Activated CD4-positive, alpha-beta T cell treated with anti-CD3 and anti-CD28 coated beads, Interleukin-2, Interleukin-4, amounts not matched to agents 100 ng/mL and 50 ng/mL, durations not matched to agents 16 hours and 8 hours (primary cell): ENCODE measurements around the gene PLEKHG4.

Experiments
- DNase-seq: peaks from one replicate; pipeline ENCODE4 v3.0.0-alpha.2; 2020; ENCODE audit warnings: low spot score

Gene PLEKHG4

GRCh38 chr16:67264866-67265265 is 14.5 kb upstream of the PLEKHG4 start:
- DNase-seq, result no peak

- DNase-seq, result no peak
These were observed 13.5 kb upstream of the PLEKHG4 start for GRCh38 chr16:67265834-67266233.

- no peak for DNase-seq
These were observed 11.2 kb upstream of the PLEKHG4 start for GRCh38 chr16:67268136-67268579.

GRCh38 chr16:67269766-67270165 is 9.6 kb upstream of the PLEKHG4 start:
- DNase-seq, result no peak

- DNase-seq, result no peak
These were observed 8.4 kb upstream of the PLEKHG4 start for GRCh38 chr16:67270931-67271338.

- DNase-seq, result no peak
These were observed 7.9 kb upstream of the PLEKHG4 start for GRCh38 chr16:67271446-67271845.

- DNase-seq, result no peak
These were observed 4.0 kb upstream of the PLEKHG4 start for GRCh38 chr16:67275321-67275720.

- peak; percentile 16 for DNase-seq
These were observed 1.9 kb upstream of the PLEKHG4 start for GRCh38 chr16:67277294-67277998.

GRCh38 chr16:67277999-67278772 is 1.1 kb upstream of the PLEKHG4 start:
- DNase-seq, result no peak

- peak; percentile 59 for DNase-seq
These were observed 498 bp upstream of the PLEKHG4 start for GRCh38 chr16:67278773-67279295.

- no peak for DNase-seq
These were observed 1.0 kb downstream of the PLEKHG4 start for GRCh38 chr16:67280090-67281015.

- no peak for DNase-seq
These were observed 2.5 kb downstream of the PLEKHG4 start for GRCh38 chr16:67281536-67282446.

GRCh38 chr16:67282447-67282805 is 3.1 kb downstream of the PLEKHG4 start:
- no peak for DNase-seq

GRCh38 chr16:67283039-67283825 is 3.9 kb downstream of the PLEKHG4 start:
- DNase-seq, result no peak

- DNase-seq, result no peak
These were observed 4.7 kb downstream of the PLEKHG4 start for GRCh38 chr16:67283826-67284555.

GRCh38 chr16:67284699-67285646 is 5.6 kb downstream of the PLEKHG4 start:
- DNase-seq, result no peak

- no peak for DNase-seq
These were observed 7.3 kb downstream of the PLEKHG4 start for GRCh38 chr16:67286441-67287235.

- DNase-seq, result no peak
These were observed 8.6 kb downstream of the PLEKHG4 start for GRCh38 chr16:67287960-67288359.
